Measurements from ENCODE around the gene DPP10.

GRCh38 chr2:115396579-115396978 is 954.1 kb downstream of the DPP10 start:
- no peak for TF ChIP-seq POLR2A (IDR thresholded peaks at IDR 0.05)
- no peak for TF ChIP-seq CTCF (IDR thresholded peaks at IDR 0.05)
- TF ChIP-seq EP300 (IDR thresholded peaks at IDR 0.05) = no peak
